Measurements from ENCODE around the gene ANKRD2. TPM values are rescaled to one million over a fixed set of nuclear protein-coding genes. Genes with fewer than 3 reads are reported as not detected.

ANKRD2 gene
- total and polyA plus RNA-seq, 4 donors, result 1.2 to 3.1 (median 3.0) TPM; not detected in 1

DNA sequence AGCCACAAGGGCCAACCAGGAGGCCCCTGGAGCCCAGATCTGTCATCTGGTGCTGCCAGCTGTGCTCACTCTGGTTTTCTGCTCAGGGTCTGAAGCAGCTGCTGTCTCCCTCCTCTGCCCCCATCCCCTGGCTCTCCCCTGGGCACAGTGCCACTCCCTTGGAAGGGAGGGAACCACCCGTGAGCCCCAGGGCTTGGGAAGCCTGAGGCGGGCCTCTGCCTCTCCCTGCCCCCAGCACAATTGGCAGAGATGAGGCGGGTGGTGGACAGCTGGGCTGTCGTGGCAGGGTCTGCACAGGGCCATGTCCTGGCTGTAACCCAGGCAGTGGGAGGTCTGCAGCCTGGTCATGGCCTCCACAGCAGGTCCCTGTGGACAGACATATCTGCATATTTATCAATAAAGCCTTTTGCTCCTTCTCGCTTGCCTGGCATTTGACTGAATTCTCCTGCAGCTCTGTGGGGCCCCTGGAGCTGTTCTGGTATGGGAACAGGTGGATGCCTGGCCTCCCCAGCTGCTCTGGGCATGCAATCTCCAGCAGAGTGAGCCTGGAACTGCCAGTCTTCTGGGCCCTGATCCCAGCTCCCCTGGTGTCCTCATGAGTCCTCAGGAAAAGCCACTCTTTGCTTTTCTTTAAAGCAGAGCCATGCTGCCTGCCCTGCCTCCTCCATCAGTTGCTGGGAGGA lies 1.6 kb upstream of the ANKRD2 start:
- WGBS, 2 donors, result 90 to 92% methylated on average over 5 of the region's 5 CpGs
- no peak overlapping the region for H3K9ac ChIP-seq (ENCODE audit: insufficient read depth in 1 of 2, low read length in 2 of 2)
- no peaks in the 10 kb centered on the region for H3K27me3 ChIP-seq (ENCODE audit: control insufficient read depth in 3 of 3, insufficient read depth in 3 of 3, low read length in 2 of 3)
- TF ChIP-seq, protein P1, sequence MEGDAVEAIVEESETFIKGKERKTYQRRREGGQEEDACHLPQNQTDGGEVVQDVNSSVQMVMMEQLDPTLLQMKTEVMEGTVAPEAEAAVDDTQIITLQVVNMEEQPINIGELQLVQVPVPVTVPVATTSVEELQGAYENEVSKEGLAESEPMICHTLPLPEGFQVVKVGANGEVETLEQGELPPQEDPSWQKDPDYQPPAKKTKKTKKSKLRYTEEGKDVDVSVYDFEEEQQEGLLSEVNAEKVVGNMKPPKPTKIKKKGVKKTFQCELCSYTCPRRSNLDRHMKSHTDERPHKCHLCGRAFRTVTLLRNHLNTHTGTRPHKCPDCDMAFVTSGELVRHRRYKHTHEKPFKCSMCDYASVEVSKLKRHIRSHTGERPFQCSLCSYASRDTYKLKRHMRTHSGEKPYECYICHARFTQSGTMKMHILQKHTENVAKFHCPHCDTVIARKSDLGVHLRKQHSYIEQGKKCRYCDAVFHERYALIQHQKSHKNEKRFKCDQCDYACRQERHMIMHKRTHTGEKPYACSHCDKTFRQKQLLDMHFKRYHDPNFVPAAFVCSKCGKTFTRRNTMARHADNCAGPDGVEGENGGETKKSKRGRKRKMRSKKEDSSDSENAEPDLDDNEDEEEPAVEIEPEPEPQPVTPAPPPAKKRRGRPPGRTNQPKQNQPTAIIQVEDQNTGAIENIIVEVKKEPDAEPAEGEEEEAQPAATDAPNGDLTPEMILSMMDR (IDR thresholded peaks at IDR 0.05; ENCODE audit: control extremely low read depth, extremely low read depth), result no peak
- DNase-seq, result no peak
- H3K27ac ChIP-seq (ENCODE audit: low read depth in 1 of 2, low read length in 1 of 2), result peak overlapping the region; percentile 75 to 97
- peaks cover 0 to 19% (median 3%) of the 10 kb centered on the region in 4 donors for H3K36me3 ChIP-seq (ENCODE audit: control insufficient read depth in 4 of 4, insufficient read depth in 4 of 4, low read length in 4 of 4)
- ATAC-seq (ENCODE audit: insufficient read depth, low FRiP score), result no peak
- no peak overlapping the region for H3K4me3 ChIP-seq
- peaks cover 0 to 12% (median 0%) of the 10 kb centered on the region in 5 donors for H3K4me1 ChIP-seq (ENCODE audit: control insufficient read depth in 5 of 5, insufficient read depth in 5 of 5, low read length in 5 of 5)
- peaks cover 0 to 4% (median 0%) of the 10 kb centered on the region in 4 donors for H3K9me3 ChIP-seq (ENCODE audit: control insufficient read depth in 4 of 4, insufficient read depth in 3 of 4, low read length in 3 of 4)

DNA sequence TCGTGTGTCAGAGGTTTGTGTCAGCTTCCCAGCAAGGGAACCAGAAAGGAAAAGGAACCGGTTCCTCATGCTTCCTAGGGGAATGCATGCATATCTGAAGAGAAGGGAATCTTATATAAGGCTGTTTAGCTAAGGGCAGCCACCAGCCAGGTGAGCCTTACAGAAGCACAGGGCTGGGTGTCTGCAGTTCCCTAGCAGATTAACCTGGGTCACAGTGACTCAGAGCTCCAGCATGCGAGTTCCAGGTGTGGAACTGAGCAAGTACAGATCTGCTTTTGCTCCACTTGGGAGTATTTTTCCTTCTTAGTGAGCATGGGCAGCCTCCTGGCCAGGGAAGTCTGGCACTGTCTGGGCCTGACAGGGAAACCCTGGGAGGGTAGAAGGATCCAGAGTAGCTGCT lies 957 bp upstream of the ANKRD2 start:
- DNase-seq (no peak), ATAC-seq (ENCODE audit: insufficient read depth, low FRiP score) (no peak)
- Histone ChIP-seq H3K27ac (ENCODE audit: low read depth in 1 of 2, low read length in 1 of 2) (peak overlapping the region; percentile 82 to 97), H3K36me3 (ENCODE audit: control insufficient read depth in 4 of 4, insufficient read depth in 4 of 4, low read length in 4 of 4) (peaks cover 0 to 19% (median 3%) of the 10 kb centered on the region in 4 donors), H3K9ac (ENCODE audit: insufficient read depth in 1 of 2, low read length in 2 of 2) (no peak overlapping the region), H3K27me3 (ENCODE audit: control insufficient read depth in 3 of 3, insufficient read depth in 3 of 3, low read length in 2 of 3) (no peaks in the 10 kb centered on the region), H3K4me1 (ENCODE audit: control insufficient read depth in 5 of 5, insufficient read depth in 5 of 5, low read length in 5 of 5) (peaks cover 0 to 14% (median 0%) of the 10 kb centered on the region in 5 donors), H3K9me3 (ENCODE audit: control insufficient read depth in 4 of 4, insufficient read depth in 3 of 4, low read length in 3 of 4) (peaks cover 0 to 4% (median 0%) of the 10 kb centered on the region in 4 donors), H3K4me3 (no peak overlapping the region)
- TF ChIP-seq, protein P1 (IDR thresholded peaks at IDR 0.05; ENCODE audit: control extremely low read depth, extremely low read depth), result no peak
- WGBS, 2 donors, result 87 to 88% methylated on average over 3 of the region's 3 CpGs

DNA sequence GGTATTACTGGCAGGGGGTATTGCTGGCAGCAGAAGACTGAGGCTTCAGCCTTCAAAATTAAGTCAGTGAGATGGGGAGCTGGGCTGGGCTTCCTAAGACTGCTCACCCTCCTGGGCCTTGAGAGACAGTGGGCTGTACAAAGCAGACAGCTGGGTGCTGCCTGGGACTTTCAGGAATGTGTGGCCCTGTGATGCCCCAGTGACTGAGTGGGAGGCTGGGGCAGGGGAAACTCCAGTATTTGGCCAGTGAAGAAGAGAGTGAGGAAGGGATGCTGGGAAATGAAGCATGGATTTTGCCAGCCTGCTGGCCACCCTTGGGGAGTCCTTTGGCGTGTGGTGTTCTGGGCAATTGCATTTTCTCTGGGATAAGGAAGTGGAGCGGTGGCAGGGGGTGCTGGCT lies 442 bp downstream of the ANKRD2 start:
- DNase-seq, result no peak
- Histone ChIP-seq H3K9me3 (ENCODE audit: control insufficient read depth in 4 of 4, insufficient read depth in 3 of 4, low read length in 3 of 4) (peaks cover 0 to 4% (median 0%) of the 10 kb centered on the region in 4 donors), H3K27ac (ENCODE audit: low read depth in 1 of 2, low read length in 1 of 2) (peak overlapping the region; percentile 82 to 97), H3K9ac (ENCODE audit: insufficient read depth in 1 of 2, low read length in 2 of 2) (no peak overlapping the region), H3K36me3 (ENCODE audit: control insufficient read depth in 4 of 4, insufficient read depth in 4 of 4, low read length in 4 of 4) (peaks cover 0 to 16% (median 3%) of the 10 kb centered on the region in 4 donors), H3K4me3 (no peak overlapping the region), H3K4me1 (ENCODE audit: control insufficient read depth in 5 of 5, insufficient read depth in 5 of 5, low read length in 5 of 5) (peaks cover 0 to 14% (median 0%) of the 10 kb centered on the region in 5 donors), H3K27me3 (ENCODE audit: control insufficient read depth in 3 of 3, insufficient read depth in 3 of 3, low read length in 2 of 3) (no peaks in the 10 kb centered on the region)
- TF ChIP-seq, protein P1 (IDR thresholded peaks at IDR 0.05; ENCODE audit: control extremely low read depth, extremely low read depth), result no peak
- ATAC-seq (ENCODE audit: insufficient read depth, low FRiP score), result no peak
- 91 to 93% methylated on average over 2 of the region's 2 CpGs for WGBS, 2 donors
